CD4-positive, alpha-beta T cell treated with Interleukin-15 for 1 hour (primary cell): Measurements from ENCODE around the gene TBC1D1.
A peak's percentile ranks its signal among the peaks of the same experiment; 100 is the strongest.
"Not testable (repeated sequence)": the region's sequence is repeated elsewhere in the genome, so short reads cannot be mapped to it uniquely, and the experiment has no call there.

Experiments used
- DNase-seq: peaks from one replicate; pipeline ENCODE4 v3.0.0-alpha.2; 2020

TBC1D1 gene

DNA sequence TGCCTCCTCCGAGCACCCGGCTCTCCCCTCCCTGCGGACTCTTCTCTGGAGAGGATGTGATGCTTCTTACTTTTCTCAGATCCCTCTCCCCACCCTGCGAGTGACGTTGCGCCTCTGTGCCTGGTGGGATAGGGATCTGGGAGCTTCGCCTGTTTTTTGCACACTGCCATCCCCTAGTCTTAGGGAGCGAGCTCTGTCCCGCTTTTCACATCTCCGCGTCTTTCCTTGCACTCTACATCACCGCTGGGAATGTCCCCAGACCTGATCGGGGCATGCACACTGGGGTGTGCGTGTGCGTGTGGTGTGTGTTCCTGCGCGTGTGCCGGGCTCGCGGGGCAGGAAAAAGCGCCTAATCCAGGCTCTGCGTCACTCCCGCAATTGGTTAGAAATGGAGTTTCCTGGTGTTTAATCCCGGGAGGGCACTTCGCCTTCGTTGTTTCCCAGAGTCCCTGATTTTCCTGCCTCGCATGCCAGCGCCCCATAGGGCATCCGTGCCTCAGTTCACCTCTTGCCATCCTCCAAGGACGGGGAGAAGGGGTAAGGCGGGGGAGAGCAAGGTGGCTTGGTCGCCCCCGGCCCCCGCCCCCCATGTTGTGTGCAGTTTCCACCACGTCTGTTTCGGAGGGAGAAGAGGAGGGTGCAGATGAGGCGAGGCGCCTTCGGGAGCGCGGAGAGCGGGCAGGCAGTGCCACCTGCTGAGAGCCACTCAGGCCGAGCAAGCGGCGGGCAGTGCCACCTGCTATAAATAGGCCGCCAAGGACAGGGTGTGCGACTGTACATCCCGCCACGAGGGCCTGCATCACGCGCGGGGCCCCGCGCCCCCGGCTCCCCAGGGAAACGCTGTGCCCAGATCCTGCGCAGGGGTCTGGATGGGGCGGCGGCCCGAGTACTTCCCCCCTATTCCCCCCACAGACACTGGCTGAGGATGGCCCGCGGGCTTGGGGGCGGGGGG, 759 bp upstream of the TBC1D1 start:
- DNase-seq, result peak; percentile 61

GRCh38 chr4:37891260-37892159, 626 bp downstream of the TBC1D1 start:
- peak; percentile 62 for DNase-seq

DNA sequence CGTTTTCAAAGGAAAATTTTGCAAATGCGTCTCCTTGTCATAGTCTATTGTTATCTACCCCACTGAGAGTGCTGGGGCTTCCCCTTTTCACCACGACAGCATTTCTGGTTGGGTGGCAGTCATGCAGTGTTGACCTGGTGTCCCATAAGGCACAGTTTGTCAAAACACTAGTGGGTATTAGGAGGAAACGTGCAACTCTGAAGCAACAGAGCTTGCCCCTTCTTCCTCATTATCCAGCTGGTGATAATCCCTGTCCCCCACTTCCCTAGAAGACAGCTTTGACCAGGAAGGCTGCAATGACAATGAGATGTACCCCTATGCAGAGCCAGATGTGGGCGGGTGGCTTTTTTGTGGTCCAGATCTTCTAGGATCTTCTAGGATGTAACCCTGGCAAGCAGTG, 1.8 kb downstream of the TBC1D1 start:
- peak; percentile 76 for DNase-seq

DNA sequence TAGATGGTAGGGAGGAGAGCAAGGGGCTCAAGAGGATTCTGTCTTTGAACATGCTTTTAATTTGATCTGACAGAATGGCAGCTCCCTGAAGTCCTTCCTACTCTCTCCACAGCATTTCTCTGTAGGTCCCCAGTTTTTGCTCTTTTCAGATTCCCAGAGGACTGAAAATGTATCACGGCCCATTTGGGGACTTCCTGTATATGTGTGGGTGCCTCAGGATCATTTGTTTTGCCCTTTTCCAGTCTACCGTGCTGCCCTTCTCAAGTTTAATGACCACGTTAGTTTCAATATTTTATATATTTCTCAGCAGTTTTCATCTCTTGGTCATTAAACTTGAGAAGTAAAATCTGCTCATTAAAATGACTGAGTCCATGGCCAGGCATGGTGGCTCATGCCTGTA, 2.3 kb downstream of the TBC1D1 start:
- no peak for DNase-seq

DNA sequence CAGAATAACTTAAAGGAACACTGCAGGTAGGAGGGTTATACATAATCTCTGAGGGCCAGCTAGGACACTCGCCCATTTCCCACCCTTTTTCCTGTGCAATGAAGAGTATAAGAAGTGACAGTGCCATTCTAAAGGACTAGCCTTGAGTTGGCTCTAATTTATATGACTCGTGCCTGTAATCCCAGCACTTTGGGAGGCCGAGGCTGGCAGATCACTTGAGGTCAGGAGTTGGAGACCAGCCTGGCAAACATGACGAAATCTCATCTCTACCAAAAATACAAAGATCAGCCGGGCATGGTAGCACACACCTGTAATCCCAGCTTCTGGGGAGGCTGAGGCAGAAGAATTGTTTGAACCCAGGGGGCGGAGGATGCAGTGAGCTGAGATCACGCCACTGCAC, 4.4 kb downstream of the TBC1D1 start:
- DNase-seq, result no peak

GRCh38 chr4:37896206-37896860, 5.4 kb downstream of the TBC1D1 start:
- no peak for DNase-seq

DNA sequence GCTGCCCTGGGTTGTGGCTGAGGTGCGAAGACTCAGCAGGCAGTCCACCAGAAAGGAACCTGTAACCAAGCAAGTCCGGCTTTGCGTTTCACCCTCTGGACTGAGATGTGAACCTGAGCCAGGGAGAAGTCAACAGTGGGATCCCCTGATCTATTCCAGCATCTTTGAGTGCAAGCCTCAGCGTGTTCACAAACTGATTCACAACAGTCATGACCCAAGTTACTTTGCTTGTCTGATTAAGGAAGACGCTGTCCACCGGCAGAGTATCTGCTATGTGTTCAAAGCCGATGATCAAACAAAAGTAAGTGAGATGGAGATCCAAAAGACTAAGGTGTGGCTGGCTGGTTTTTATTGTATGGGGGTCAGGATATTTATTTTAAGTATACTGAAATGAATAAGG, 11.3 kb downstream of the TBC1D1 start:
- no peak for DNase-seq

GRCh38 chr4:37902738-37903693, 12.1 kb downstream of the TBC1D1 start:
- DNase-seq, result no peak

GRCh38 chr4:37903901-37904300, 13.0 kb downstream of the TBC1D1 start:
- DNase-seq, result no peak

GRCh38 chr4:37904824-37905223, 13.9 kb downstream of the TBC1D1 start:
- DNase-seq, result no peak

DNA sequence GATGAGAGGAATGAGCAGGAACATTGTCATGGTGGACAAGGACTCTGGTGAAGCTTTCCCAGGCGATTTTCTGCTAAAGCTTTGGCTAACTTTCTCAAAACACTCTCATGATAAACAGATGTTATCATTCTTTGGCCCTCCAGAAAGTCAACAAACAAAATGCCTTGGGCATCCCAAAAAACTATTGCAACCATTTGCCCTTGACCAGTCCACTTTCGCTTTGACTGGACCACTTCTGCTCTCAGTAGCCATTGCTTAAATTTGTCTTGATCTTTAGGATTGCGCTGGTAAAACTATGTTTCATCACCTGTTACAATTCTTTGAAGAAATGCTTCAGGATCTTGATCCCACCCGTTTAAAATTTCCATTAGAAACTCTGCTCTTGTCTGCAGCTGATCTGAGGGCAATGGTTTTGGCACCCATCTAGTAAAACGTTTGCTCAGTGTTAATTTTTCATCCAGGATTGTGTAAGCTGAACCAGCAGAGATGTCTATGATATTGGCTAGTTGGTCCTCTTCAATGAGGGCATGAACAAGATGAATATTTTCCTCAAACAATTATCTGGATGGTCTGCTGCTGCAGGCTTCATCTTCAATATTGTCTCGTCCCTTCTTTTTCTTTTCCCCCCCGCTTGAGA, 14.8 kb downstream of the TBC1D1 start:
- no peak for DNase-seq

GRCh38 chr4:37908488-37909331, 17.8 kb downstream of the TBC1D1 start:
- no peak for DNase-seq

- no peak for DNase-seq
Observed at GRCh38 chr4:37909332-37910090, 18.6 kb downstream of the TBC1D1 start.

GRCh38 chr4:37910091-37910486, 19.2 kb downstream of the TBC1D1 start:
- DNase-seq, result no peak

GRCh38 chr4:37914539-37914938, 23.7 kb downstream of the TBC1D1 start:
- no peak for DNase-seq

DNA sequence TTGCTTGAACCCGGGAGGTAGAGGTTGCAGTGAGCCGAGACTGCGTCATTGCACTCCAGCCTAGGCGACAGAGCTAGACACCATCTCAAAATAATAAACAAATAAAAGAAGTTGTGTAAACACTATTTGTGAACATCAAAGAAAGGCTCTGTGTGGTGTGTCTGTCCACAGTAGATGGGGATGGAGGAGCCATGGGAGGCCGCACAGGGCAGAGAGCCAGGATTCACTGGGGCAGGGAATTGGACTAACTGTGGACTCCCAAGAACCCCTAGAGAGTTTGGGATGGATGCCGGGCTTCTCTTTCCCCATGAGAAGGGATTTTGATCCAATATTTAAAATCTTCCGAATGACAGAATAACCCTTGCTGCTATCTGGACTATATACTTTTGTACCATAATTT, 26.5 kb downstream of the TBC1D1 start:
- no peak for DNase-seq

DNA sequence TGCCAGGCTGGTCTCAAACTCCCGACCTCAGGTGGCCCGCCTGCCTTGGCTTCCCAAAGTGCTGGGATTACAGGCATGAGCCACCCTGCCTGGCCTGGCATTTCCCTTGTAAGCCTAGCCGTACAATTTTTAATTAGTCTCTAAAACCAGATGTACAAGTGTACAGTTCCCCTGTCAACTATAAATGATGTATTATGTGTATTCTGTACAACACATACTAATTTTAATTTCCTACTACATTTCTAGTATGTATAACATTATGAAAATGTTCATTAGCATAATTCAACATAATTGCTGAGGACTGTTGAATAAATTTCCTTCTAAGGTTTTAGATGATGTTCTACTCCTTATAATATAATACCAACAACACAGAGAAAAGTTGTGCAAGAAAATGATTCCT, 27.8 kb downstream of the TBC1D1 start:
- DNase-seq, result no peak

GRCh38 chr4:37922328-37922727, 31.4 kb downstream of the TBC1D1 start:
- no peak for DNase-seq

DNA sequence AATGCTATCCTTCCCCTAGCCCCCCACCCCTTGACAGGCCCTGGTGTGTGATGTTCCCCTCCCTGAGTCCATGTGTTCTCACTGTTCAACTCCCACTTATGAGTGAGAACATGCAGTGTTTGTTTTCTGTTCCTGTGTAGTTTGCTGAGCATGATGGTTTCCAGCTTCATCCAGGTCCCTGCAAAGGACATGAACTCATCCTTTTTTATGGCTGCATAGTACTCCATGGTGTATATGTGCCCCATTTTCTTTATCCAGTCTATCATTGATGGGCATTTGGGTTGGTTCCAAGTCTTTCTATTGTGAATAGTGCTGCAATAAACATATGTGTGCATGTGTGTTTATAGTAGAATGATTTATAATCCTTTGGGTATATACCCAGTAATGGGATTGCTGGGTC, 32.2 kb downstream of the TBC1D1 start:
- not testable (repeated sequence) for DNase-seq

DNA sequence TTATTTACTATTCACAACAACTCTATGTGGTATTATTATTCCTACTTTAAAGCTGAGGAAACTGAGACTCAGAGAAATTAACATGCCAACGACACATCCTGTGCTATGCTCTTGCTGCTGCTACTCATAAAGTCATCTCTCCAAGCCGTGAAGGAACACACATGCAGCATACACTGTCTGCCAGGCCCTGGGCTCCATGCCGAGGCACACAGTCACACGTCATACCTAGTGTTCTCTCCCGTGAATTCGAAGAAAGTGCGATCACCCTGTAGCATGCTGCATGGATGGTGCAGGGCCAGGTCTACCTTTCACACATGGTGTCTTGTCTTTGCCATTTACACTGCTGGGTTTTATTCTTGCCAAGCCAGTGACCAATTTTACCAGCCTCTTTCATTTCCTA, 34.1 kb downstream of the TBC1D1 start:
- DNase-seq, result no peak
